SK-N-SH treated with all-trans-retinoic acid at 6 μM for 48 hours (cell line): ENCODE results near the gene HS1BP3.

Experiments
- ESRRG ChIP-seq: fragments of 250-450 bp; sonication (Bioruptor Pico); IDR thresholded peaks from 2 replicates; pipeline ENCODE4 v1.6.1; 2021; ENCODE audit warnings: mild to moderate bottlenecking
- OSR1 ChIP-seq: fragments of 250-450 bp; sonication (Bioruptor Pico); IDR thresholded peaks from 2 replicates; pipeline ENCODE4 v1.8.0; 2022; ENCODE audit warnings: moderate library complexity, mild to moderate bottlenecking, inconsistent platforms
- PPARA ChIP-seq: fragments of 250-450 bp; sonication (Bioruptor Pico); IDR thresholded peaks from 2 replicates; pipeline ENCODE4 v1.5.0; 2020; ENCODE audit warnings: mild to moderate bottlenecking, borderline replicate concordance
- RARB ChIP-seq: fragments of 250-450 bp; sonication (Bioruptor Pico); IDR thresholded peaks from 2 replicates; pipeline ENCODE4 v1.8.0; 2021; ENCODE audit warnings: mild to moderate bottlenecking, moderate library complexity
- TOX ChIP-seq: fragments of 250-450 bp; sonication (Bioruptor Pico); IDR thresholded peaks from 2 replicates; pipeline ENCODE4 v1.8.0; 2021; ENCODE audit warnings: mild to moderate bottlenecking, moderate library complexity, borderline replicate concordance
- ZFP3 ChIP-seq: fragments of 250-450 bp; sonication (Bioruptor Pico); IDR thresholded peaks from 2 replicates; pipeline ENCODE4 v1.5.0; 2020; ENCODE audit warnings: mild to moderate bottlenecking, moderate library complexity
- ZFP30 ChIP-seq: fragments of 450-650 bp; formaldehyde crosslinking; IDR thresholded peaks from 2 replicates; pipeline ENCODE4 v1.5.0; 2022; ENCODE audit warnings: mild to moderate bottlenecking, moderate library complexity
- ZNF565 ChIP-seq: fragments of 450-650 bp; formaldehyde crosslinking; conservative IDR thresholded peaks from 2 replicates; pipeline ENCODE4 v1.5.0; 2020; ENCODE audit warnings: low read depth, mild to moderate bottlenecking, moderate library complexity
- TF ChIP-seq, protein P1 (sequence below): fragments of 250-450 bp; sonication (Bioruptor Pico); IDR thresholded peaks from 2 replicates; pipeline ENCODE4 v1.8.0; 2020; ENCODE audit warnings: mild to moderate bottlenecking, moderate library complexity, borderline replicate concordance
- TF ChIP-seq, protein P2 (sequence below): fragments of 250-450 bp; sonication (Bioruptor Pico); IDR thresholded peaks from 2 replicates; pipeline ENCODE4 v1.5.0; 2020; ENCODE audit warnings: mild to moderate bottlenecking, moderate library complexity

DNA sequence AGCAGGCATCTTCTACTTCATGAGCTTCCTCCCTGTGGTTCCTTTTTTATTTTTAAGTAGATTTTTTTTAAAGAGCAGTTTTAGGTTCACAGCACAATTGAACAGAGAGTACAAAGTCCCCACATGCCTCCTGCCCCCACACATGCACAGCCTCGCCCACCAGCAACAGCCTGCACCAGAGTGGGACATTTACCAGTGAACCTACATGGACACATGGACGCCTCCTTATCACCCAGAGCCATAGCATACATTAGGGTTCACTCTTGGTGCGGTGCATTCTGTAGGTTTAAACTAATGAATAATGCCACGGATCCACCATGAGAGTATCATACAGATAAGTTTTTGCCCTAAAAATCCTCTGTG lies 40.9 kb downstream of the HS1BP3 start:
- no peak for TF ChIP-seq ZFP30 (CRISPR knock-in tag)
- TF ChIP-seq, protein P1, sequence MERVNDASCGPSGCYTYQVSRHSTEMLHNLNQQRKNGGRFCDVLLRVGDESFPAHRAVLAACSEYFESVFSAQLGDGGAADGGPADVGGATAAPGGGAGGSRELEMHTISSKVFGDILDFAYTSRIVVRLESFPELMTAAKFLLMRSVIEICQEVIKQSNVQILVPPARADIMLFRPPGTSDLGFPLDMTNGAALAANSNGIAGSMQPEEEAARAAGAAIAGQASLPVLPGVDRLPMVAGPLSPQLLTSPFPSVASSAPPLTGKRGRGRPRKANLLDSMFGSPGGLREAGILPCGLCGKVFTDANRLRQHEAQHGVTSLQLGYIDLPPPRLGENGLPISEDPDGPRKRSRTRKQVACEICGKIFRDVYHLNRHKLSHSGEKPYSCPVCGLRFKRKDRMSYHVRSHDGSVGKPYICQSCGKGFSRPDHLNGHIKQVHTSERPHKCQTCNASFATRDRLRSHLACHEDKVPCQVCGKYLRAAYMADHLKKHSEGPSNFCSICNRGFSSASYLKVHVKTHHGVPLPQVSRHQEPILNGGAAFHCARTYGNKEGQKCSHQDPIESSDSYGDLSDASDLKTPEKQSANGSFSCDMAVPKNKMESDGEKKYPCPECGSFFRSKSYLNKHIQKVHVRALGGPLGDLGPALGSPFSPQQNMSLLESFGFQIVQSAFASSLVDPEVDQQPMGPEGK (CRISPR knock-in tag) = no peak
- no peak for TF ChIP-seq ESRRG
- TF ChIP-seq ZFP3 = no peak
- TF ChIP-seq RARB = no peak
- no peak for TF ChIP-seq ZNF565
- no peak for TF ChIP-seq TOX
- TF ChIP-seq, protein P2, sequence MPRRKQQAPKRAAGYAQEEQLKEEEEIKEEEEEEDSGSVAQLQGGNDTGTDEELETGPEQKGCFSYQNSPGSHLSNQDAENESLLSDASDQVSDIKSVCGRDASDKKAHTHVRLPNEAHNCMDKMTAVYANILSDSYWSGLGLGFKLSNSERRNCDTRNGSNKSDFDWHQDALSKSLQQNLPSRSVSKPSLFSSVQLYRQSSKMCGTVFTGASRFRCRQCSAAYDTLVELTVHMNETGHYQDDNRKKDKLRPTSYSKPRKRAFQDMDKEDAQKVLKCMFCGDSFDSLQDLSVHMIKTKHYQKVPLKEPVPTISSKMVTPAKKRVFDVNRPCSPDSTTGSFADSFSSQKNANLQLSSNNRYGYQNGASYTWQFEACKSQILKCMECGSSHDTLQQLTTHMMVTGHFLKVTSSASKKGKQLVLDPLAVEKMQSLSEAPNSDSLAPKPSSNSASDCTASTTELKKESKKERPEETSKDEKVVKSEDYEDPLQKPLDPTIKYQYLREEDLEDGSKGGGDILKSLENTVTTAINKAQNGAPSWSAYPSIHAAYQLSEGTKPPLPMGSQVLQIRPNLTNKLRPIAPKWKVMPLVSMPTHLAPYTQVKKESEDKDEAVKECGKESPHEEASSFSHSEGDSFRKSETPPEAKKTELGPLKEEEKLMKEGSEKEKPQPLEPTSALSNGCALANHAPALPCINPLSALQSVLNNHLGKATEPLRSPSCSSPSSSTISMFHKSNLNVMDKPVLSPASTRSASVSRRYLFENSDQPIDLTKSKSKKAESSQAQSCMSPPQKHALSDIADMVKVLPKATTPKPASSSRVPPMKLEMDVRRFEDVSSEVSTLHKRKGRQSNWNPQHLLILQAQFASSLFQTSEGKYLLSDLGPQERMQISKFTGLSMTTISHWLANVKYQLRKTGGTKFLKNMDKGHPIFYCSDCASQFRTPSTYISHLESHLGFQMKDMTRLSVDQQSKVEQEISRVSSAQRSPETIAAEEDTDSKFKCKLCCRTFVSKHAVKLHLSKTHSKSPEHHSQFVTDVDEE (CRISPR knock-in tag) = no peak
- no peak for TF ChIP-seq PPARA (CRISPR knock-in tag)
- no peak for TF ChIP-seq OSR1 (CRISPR knock-in tag)
